HCT116 (cell line): ENCODE measurements around the gene TTLL4. TPM values are rescaled to one million over a fixed set of nuclear protein-coding genes. Genes with fewer than 3 reads are reported as not detected.

Source experiments
- ATAC-seq: fragments of 200-7000 bp; cut with Tn5 transposase; 2 replicates; pipeline ENCODE4 v1.9.1; 2020; ENCODE audit warnings: mild to moderate bottlenecking, moderate library complexity
- BruUV-seq: library from RNA; stranded (reverse); fragments of 400-500 nt; replicated peaks from 2 replicates; lab custom pipeline; 2021; lab: Mats Ljungman, UMichigan
- CTCF ChIA-PET: fragments of 300-600 bp; sonication (Branson Sonifier 250); formaldehyde crosslinking; loops from one replicate; lab custom pipeline; 2021; ENCODE audit warnings: antibody characterized with exemption; lab: Charles Lee
- POLR2A ChIA-PET: fragments of 300-600, 350-600 bp; sonication (Branson Sonifier 250); formaldehyde crosslinking; loops from one replicate; lab custom pipeline; 2021; ENCODE audit warnings: antibody characterized with exemption; lab: Charles Lee
- RAD21 ChIA-PET, 2 experiments: fragments of 300-600 bp; sonication (Branson Sonifier 250); formaldehyde crosslinking; loops; one replicate each; lab custom pipeline; 2023; ENCODE audit warnings: low total read pairs in 2 of 2; ENCODE audit not compliant: uncharacterized antibody in 2 of 2, unreplicated experiment in 2 of 2, low non-redundant PET in 1 of 2; lab: Charles Lee
- DNase-seq: peaks from one replicate; pipeline ENCODE4 v3.0.0-alpha.2; 2010; ENCODE audit warnings: low read depth, low spot score
- H2AFZ ChIP-seq: fragments of 200-600 bp; shearing (Covaris generic), sonication (generic); 2 replicates; pipeline ENCODE4 v1.6.1; 2017; ENCODE audit warnings: low read depth, mixed run types, mixed read lengths, antibody characterized with exemption, low read length; ENCODE audit not compliant: poor library complexity, severe bottlenecking
- H3K27ac ChIP-seq: 2 replicates; pipeline ENCODE4 v1.5.1; 2012; ENCODE audit warnings: low read depth, low read length
- H3K27me3 ChIP-seq: fragments of 200-600 bp; sonication (generic); 2 replicates; pipeline ENCODE4 v1.6.1; 2016; ENCODE audit warnings: mixed run types, low read length, mixed read lengths; ENCODE audit not compliant: insufficient read depth
- H3K36me3 ChIP-seq, 2 experiments: fragments of 200-500 bp in 1 of 2; fragments of 200-600 bp in 1 of 2; sonication (Bioruptor generic) in 1 of 2; sonication (generic) in 1 of 2; 2 replicates each; pipeline versions ENCODE4 v1.5.1 to v1.6.1; 2014 to 2016; ENCODE audit warnings: low read length in 2 of 2, inconsistent platforms in 1 of 2, mixed read lengths in 1 of 2, mixed run types in 1 of 2; ENCODE audit not compliant: insufficient read depth in 2 of 2, control insufficient read depth in 1 of 2
- H3K4me1 ChIP-seq, 2 experiments: fragments of 200-600 bp in 1 of 2; sonication (generic) in 1 of 2; 2 replicates each; pipeline versions ENCODE4 v1.5.1 to v1.6.1; 2012 to 2017; ENCODE audit warnings: low read length in 2 of 2, inconsistent platforms in 1 of 2, mild to moderate bottlenecking in 1 of 2, mixed read lengths in 1 of 2, mixed run types in 1 of 2, moderate library complexity in 1 of 2; ENCODE audit not compliant: insufficient read depth in 2 of 2, control insufficient read depth in 1 of 2
- H3K4me2 ChIP-seq: fragments of 200-600 bp; sonication (generic); 2 replicates; pipeline ENCODE4 v1.6.1; 2017; ENCODE audit warnings: mixed run types, low read length, mixed read lengths
- H3K4me3 ChIP-seq, 2 experiments: fragments of 200-600 bp in 1 of 2; sonication (generic) in 1 of 2; replicated peaks in 1 of 2; 2 replicates each; pipeline ENCODE4 v1.5.1; 2011 to 2016; ENCODE audit warnings: low read length in 2 of 2, control low read depth in 1 of 2, low read depth in 1 of 2, mild to moderate bottlenecking in 1 of 2, mixed read lengths in 1 of 2, mixed run types in 1 of 2
- H3K79me2 ChIP-seq: fragments of 200-600 bp; sonication (generic); 2 replicates; pipeline ENCODE4 v1.6.1; 2017; ENCODE audit warnings: mild to moderate bottlenecking, mixed run types, low read length, moderate library complexity, mixed read lengths; ENCODE audit not compliant: insufficient read depth
- H3K9ac ChIP-seq: fragments of 200-600 bp; sonication (generic); 2 replicates; pipeline ENCODE4 v1.6.1; 2016; ENCODE audit warnings: low read length, mixed read lengths
- H3K9me2 ChIP-seq: fragments of 200-600 bp; sonication (generic), shearing (Covaris generic); 2 replicates; pipeline ENCODE4 v1.6.1; 2017; ENCODE audit warnings: mixed run types, mild to moderate bottlenecking, moderate library complexity; ENCODE audit not compliant: insufficient read depth
- H3K9me3 ChIP-seq, 2 experiments: fragments of 200-500 bp in 1 of 2; fragments of 200-600 bp in 1 of 2; sonication (Bioruptor generic) in 1 of 2; sonication (generic) in 1 of 2; 2 replicates each; pipeline ENCODE4 v1.6.1; 2014 to 2017; ENCODE audit warnings: low read length in 2 of 2, mixed read lengths in 2 of 2, inconsistent platforms in 1 of 2, low read depth in 1 of 2, mild to moderate bottlenecking in 1 of 2, mixed run types in 1 of 2, moderate library complexity in 1 of 2; ENCODE audit not compliant: control insufficient read depth in 1 of 2, insufficient read depth in 1 of 2
- H4K20me1 ChIP-seq: fragments of 200-600 bp; sonication (generic), shearing (Covaris generic); 2 replicates; pipeline ENCODE4 v1.6.1; 2017; ENCODE audit warnings: mixed run types, mild to moderate bottlenecking, moderate library complexity; ENCODE audit not compliant: insufficient read depth
- CBX3 ChIP-seq: IDR thresholded peaks from 2 replicates; pipeline ENCODE4 v1.6.1; 2012; ENCODE audit warnings: low read depth
- CEBPB ChIP-seq: IDR thresholded peaks from 2 replicates; pipeline ENCODE4 v1.6.1; 2012; ENCODE audit warnings: low read depth
- EGR1 ChIP-seq: IDR thresholded peaks from 2 replicates; pipeline ENCODE4 v1.6.1; 2012; ENCODE audit warnings: low read depth
- ELF1 ChIP-seq: IDR thresholded peaks from 2 replicates; pipeline ENCODE4 v1.6.1; 2012; ENCODE audit warnings: low read depth, borderline replicate concordance
- EZH2 ChIP-seq: fragments of 200-600 bp; sonication (generic); IDR thresholded peaks from 2 replicates; pipeline ENCODE4 v1.6.1; 2017; ENCODE audit warnings: antibody characterized with exemption, mixed run types
- EZH2phosphoT487 ChIP-seq: fragments of 200-600 bp; IDR thresholded peaks from 2 replicates; pipeline ENCODE4 v1.6.1; 2018; ENCODE audit warnings: antibody characterized with exemption, borderline replicate concordance
- FOSL1 ChIP-seq: IDR thresholded peaks from 2 replicates; pipeline ENCODE4 v1.6.1; 2012; ENCODE audit warnings: low read depth
- JUND ChIP-seq: IDR thresholded peaks from 2 replicates; pipeline ENCODE4 v1.6.1; 2012
- POLR2A ChIP-seq: IDR thresholded peaks from 2 replicates; pipeline ENCODE4 v1.7.0; 2011; ENCODE audit warnings: borderline replicate concordance; ENCODE audit not compliant: insufficient read depth, insufficient read length; ENCODE audit errors: extremely low read depth
- RAD21 ChIP-seq: IDR thresholded peaks from 2 replicates; pipeline ENCODE4 v1.6.1; 2012; ENCODE audit warnings: low read depth, mild to moderate bottlenecking
- REST ChIP-seq: IDR thresholded peaks from 2 replicates; pipeline ENCODE4 v1.6.1; 2012; ENCODE audit warnings: low read depth
- SIN3A ChIP-seq: IDR thresholded peaks from 2 replicates; pipeline ENCODE4 v1.6.1; 2012; ENCODE audit warnings: low read depth
- SRF ChIP-seq: IDR thresholded peaks from 2 replicates; pipeline ENCODE4 v1.6.1; 2012; ENCODE audit warnings: low read depth
- TCF7L2 ChIP-seq: IDR thresholded peaks from 2 replicates; pipeline ENCODE4 v1.7.0; 2011; ENCODE audit warnings: borderline replicate concordance, inconsistent platforms; ENCODE audit not compliant: insufficient read depth, insufficient read length; ENCODE audit errors: extremely low read depth
- YY1 ChIP-seq: IDR thresholded peaks from 2 replicates; pipeline ENCODE4 v1.6.1; 2011; ENCODE audit warnings: low read length, low read depth, moderate library complexity, mild to moderate bottlenecking; ENCODE audit not compliant: insufficient replicate concordance; ENCODE audit errors: extremely low read depth
- ZFX ChIP-seq: fragments of 450-650 bp; IDR thresholded peaks from 2 replicates; pipeline ENCODE4 v1.6.1; 2017
- intact Hi-C: fragments of 100-400 bp; cut with micrococcal nuclease; formaldehyde crosslinking; loops from 2 replicates; pipeline ENCODE4 v1.10.0; 2022
- total RNA-seq: library from RNA; stranded (reverse); gene quantifications from one replicate; pipeline ENCODE4 v1.2.1, GENCODE V29; 2021; ENCODE audit not compliant: unreplicated experiment
- TF ChIP-seq, protein P1 (sequence below), 3 experiments: fragments of 200-600 bp in 1 of 3; sonication (generic) in 1 of 3; IDR thresholded peaks in 2 of 3; conservative IDR thresholded peaks in 1 of 3; 2 replicates each; pipeline ENCODE4 v1.5.1; 2012 to 2017; ENCODE audit warnings: low read depth in 2 of 3, low read length in 2 of 3, antibody characterized with exemption in 1 of 3, borderline replicate concordance in 1 of 3, control low read depth in 1 of 3, mild to moderate bottlenecking in 1 of 3, mixed read lengths in 1 of 3, mixed run types in 1 of 3, moderate library complexity in 1 of 3; ENCODE audit not compliant: insufficient read depth in 1 of 3
- TF ChIP-seq, protein P2 (sequence below): IDR thresholded peaks from 2 replicates; pipeline ENCODE4 v1.6.1; 2012
- TF ChIP-seq, protein P3 (sequence below): IDR thresholded peaks from 2 replicates; pipeline ENCODE4 v1.6.1; 2012
- TF ChIP-seq, protein P4 (sequence below): IDR thresholded peaks from 2 replicates; pipeline ENCODE4 v1.6.1; 2011; ENCODE audit warnings: mild to moderate bottlenecking, low read length, moderate library complexity; ENCODE audit not compliant: insufficient replicate concordance; ENCODE audit errors: extremely low read depth

TTLL4 gene
- total RNA-seq, 1 experiment from 2014 or later: 53.0 TPM

GRCh38 chr2:218732761-218733158 lies 22.1 kb downstream of the TTLL4 start:
- H3K27ac ChIP-seq: no peak overlapping the region
- DNase-seq: no peak
- no peaks in the 10 kb centered on the region for H3K27me3 ChIP-seq
- H3K9me3 ChIP-seq: no peaks in the 10 kb centered on the region
- intact Hi-C loops: no loop called here
- H3K4me1 ChIP-seq: peaks cover 17 to 29% of the 10 kb centered on the region in 2 experiments
- no peak overlapping the region for H3K9ac ChIP-seq
- no TSS peak for BruUV-seq
- H2AFZ ChIP-seq: no peak overlapping the region
- no peak overlapping the region for H3K4me3 ChIP-seq
- H3K36me3 ChIP-seq: peaks cover 4 to 6% of the 10 kb centered on the region in 2 experiments; a peak in 3 of 4 replicates
- POLR2A ChIA-PET: no interaction called here
- peaks cover 86% of the 10 kb centered on the region for H3K79me2 ChIP-seq
- peaks cover 4% of the 10 kb centered on the region; the same call in 1 of the 2 replicates for H4K20me1 ChIP-seq
- H3K9me2 ChIP-seq: no peaks in the 10 kb centered on the region
- TF ChIP-seq YY1: no peak
- no peak for TF ChIP-seq SIN3A
- no peak for TF ChIP-seq ZFX
- no peak for TF ChIP-seq CBX3
- no peak for TF ChIP-seq EZH2phosphoT487
- TF ChIP-seq, protein P1, sequence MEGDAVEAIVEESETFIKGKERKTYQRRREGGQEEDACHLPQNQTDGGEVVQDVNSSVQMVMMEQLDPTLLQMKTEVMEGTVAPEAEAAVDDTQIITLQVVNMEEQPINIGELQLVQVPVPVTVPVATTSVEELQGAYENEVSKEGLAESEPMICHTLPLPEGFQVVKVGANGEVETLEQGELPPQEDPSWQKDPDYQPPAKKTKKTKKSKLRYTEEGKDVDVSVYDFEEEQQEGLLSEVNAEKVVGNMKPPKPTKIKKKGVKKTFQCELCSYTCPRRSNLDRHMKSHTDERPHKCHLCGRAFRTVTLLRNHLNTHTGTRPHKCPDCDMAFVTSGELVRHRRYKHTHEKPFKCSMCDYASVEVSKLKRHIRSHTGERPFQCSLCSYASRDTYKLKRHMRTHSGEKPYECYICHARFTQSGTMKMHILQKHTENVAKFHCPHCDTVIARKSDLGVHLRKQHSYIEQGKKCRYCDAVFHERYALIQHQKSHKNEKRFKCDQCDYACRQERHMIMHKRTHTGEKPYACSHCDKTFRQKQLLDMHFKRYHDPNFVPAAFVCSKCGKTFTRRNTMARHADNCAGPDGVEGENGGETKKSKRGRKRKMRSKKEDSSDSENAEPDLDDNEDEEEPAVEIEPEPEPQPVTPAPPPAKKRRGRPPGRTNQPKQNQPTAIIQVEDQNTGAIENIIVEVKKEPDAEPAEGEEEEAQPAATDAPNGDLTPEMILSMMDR (IDR thresholded peaks at IDR 0.05 in 2 of 3, conservative IDR thresholded peaks at IDR 0.05 in 1 of 3; ENCODE audit: borderline replicate concordance in 1 of 3, insufficient read depth in 1 of 3, low read depth in 2 of 3, low read length in 2 of 3): no peak
- TF ChIP-seq CEBPB: no peak
- no peak for TF ChIP-seq POLR2A
- TF ChIP-seq, protein P2, sequence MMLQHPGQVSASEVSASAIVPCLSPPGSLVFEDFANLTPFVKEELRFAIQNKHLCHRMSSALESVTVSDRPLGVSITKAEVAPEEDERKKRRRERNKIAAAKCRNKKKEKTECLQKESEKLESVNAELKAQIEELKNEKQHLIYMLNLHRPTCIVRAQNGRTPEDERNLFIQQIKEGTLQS: no peak
- TF ChIP-seq, protein P3, sequence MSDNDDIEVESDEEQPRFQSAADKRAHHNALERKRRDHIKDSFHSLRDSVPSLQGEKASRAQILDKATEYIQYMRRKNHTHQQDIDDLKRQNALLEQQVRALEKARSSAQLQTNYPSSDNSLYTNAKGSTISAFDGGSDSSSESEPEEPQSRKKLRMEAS: no peak
- no peak for TF ChIP-seq ELF1
- no peak for TF ChIP-seq REST
- TF ChIP-seq FOSL1: no peak
- TF ChIP-seq RAD21: no peak
- TF ChIP-seq, protein P4, sequence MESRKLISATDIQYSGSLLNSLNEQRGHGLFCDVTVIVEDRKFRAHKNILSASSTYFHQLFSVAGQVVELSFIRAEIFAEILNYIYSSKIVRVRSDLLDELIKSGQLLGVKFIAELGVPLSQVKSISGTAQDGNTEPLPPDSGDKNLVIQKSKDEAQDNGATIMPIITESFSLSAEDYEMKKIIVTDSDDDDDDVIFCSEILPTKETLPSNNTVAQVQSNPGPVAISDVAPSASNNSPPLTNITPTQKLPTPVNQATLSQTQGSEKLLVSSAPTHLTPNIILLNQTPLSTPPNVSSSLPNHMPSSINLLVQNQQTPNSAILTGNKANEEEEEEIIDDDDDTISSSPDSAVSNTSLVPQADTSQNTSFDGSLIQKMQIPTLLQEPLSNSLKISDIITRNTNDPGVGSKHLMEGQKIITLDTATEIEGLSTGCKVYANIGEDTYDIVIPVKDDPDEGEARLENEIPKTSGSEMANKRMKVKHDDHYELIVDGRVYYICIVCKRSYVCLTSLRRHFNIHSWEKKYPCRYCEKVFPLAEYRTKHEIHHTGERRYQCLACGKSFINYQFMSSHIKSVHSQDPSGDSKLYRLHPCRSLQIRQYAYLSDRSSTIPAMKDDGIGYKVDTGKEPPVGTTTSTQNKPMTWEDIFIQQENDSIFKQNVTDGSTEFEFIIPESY: no peak
- TF ChIP-seq EGR1: no peak
- TF ChIP-seq EZH2: no peak
- no peak for TF ChIP-seq TCF7L2
- no peak for TF ChIP-seq SRF
- TF ChIP-seq JUND: no peak
- TF ChIP-seq, all 23 proteins: peak for 0
- ATAC-seq: no peak
- no peak overlapping the region for H3K4me2 ChIP-seq
- CTCF ChIA-PET: no interaction called here
- RAD21 ChIA-PET: no interaction called here
